Smooth muscle cell of the brain vasculature (primary cell): ENCODE measurements around the gene SSBP2.
"Not testable (repeated sequence)": the region's sequence is repeated elsewhere in the genome, so short reads cannot be mapped to it uniquely, and the experiment has no call there.

Experiments
- DNase-seq: peaks from one replicate; pipeline ENCODE4 v3.0.0-alpha.2; 2012; ENCODE audit warnings: low read depth, low spot score

SSBP2 gene

DNA sequence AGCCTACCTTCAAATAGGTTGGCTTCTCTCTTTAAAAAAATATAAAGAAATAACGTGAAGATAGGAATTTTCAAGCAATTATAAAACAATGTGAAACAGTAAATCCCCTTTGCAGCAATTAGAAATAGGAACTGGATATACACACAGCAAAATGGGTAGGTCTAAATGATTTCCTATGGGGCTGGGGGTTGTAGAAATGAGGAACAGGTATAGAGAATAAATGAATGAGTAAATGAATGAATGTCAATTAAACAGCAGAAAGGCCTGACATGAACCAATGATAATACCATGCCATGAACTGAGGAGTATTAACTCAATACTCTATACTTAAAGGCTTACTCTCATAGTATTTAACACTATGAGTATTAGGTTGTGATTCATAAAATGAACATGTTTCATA is 21.6 kb downstream of the SSBP2 start:
- DNase-seq: no peak

DNA sequence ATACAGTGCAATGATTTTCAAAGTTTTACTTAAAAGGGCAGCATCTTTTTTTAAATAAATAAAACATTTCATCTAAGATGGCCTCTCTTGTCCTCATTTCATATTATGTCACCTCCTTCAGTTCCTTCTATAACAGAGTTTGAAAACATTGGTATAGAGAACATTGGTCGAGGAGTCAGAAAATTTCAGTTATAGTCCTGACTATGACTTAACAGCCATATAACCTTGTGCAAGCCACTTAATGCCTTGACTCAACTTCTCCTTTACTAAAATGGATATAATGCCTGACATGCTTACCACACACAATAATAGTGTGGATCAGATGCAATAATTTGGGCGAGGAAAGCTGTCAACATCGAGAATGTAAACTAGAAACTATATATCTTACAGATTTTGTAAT is 22.6 kb downstream of the SSBP2 start:
- DNase-seq: no peak

GRCh38 chr5:81726297-81726696 is 24.6 kb downstream of the SSBP2 start:
- DNase-seq: no peak

DNA sequence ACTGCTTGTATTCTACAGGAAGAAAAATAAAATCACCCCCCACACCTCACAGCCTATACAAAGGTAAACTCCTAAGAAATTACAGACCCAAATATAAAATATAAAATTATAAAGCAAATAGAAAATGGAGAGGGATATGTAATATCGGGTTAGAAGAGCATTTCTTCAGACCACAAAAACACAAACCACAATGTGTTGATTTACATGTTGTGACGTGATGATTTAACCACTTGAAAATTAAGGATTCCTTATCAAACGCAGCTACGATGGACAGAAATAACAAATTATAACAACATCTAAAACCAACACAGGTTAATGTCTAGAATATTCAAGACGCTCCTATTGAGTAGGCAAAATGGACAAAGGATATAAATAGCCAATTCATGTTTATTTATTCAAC is 26.3 kb downstream of the SSBP2 start:
- no peak for DNase-seq

GRCh38 chr5:81724108-81724507 is 26.8 kb downstream of the SSBP2 start:
- DNase-seq: no peak

GRCh38 chr5:81721049-81721448 is 29.8 kb downstream of the SSBP2 start:
- DNase-seq: no peak

DNA sequence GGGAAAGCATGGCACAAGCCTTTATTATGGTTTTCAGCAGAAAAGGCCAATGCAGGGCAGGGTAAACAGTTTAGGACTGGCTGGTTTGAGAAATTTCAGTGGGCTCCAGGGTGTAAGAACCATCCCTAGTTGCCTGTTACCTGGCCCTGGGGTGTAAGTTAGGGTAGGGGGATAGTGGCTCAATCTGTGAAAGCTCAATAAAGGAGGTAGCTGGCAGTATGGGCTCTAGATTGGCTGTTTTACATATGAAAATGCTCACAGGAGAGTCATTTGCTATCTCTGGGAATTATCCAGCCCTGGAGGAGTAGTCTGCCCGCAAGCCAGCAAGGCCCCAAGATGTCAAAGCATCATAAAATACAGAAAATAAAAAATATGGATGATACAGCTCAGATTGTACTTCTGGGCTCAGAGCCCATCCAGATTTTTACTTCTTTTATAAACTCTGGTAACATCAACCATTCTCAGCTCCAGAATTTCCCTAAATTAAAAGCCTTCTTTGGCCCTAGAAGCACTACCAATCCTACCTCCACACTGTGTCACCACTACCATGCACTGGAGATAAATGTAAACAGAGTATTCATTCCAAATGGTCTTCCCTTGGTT is 31.1 kb downstream of the SSBP2 start:
- no peak for DNase-seq

DNA sequence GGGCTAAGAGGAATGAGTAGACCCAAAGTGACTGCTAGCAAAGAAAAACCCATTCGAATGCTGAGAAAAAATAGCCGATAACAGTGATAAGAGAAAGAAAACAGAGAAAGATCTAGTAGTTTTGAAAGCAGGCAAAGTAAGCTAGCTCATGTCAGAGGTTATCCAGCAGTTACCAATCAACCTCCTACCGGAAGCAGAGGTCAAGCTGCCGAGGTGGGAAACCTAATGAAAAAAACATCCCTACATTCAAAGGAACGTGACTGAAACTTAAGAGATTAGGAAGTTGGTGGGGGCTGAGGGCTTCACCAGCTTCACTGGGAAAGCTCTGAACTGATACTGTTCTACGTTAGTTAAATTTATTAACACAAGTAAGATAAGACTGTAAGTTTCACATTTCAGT is 32.6 kb downstream of the SSBP2 start:
- DNase-seq: no peak

DNA sequence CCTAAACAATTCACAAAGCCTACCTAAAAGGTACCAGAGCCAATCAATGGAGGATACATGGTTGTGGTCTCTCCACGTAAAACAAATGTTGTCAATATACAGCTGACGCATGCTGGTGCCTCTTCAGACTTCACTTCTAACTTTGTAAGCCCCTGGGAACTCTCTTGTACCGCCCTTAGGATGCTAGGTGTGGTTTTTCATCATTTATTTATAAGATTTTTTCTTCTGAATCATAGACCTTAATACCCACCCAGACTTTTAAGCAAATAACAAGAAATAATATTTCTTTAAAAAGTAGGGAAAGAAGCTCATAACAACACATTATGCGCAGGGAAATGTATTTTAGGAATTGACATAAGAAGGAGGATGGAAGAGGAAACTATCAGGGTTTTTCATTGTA is 33.0 kb downstream of the SSBP2 start:
- DNase-seq: no peak

DNA sequence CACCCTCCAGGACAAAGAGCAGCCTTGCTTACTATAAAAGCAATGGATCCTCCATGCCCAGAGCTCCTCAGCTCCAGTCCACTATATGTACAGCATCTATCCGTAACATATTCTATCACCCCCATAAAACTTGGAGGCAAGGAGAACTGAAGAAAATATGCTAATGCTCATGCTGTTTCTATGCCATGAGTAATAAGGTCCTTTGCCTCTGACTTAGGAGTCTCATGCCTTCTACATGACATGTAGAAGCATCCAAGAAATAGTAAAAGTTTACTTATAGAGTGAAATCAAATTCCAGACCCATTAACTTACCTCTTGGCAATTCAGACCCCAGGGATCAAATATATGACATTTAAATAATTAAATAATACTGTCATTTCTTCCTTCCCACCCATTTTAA is 33.7 kb downstream of the SSBP2 start:
- DNase-seq: no peak

- DNase-seq: not testable (repeated sequence)
These were observed 36.8 kb downstream of the SSBP2 start for GRCh38 chr5:81714076-81714475.

DNA sequence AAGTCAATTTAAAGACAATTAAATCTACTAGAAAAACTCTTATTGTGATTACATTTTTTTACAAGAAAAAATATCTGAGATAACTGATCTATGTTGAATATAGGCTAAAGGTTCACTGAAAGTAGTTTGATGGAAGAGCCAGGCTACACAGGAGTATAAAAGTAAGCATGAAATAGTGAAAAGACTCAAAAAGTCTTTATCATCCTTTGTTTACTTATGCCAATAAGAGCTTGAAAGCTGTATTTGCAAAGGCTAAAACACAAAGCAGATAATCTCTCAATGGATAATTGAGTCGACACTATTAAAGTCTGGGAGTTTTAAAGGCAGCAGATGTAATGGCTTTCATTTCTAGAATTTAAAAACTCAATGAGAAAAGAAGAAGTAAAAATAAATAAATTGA is 42.0 kb downstream of the SSBP2 start:
- DNase-seq: no peak

- no peak for DNase-seq
These were observed 47.1 kb downstream of the SSBP2 start for GRCh38 chr5:81703840-81704239.

GRCh38 chr5:81700166-81700565 is 50.7 kb downstream of the SSBP2 start:
- no peak for DNase-seq

DNA sequence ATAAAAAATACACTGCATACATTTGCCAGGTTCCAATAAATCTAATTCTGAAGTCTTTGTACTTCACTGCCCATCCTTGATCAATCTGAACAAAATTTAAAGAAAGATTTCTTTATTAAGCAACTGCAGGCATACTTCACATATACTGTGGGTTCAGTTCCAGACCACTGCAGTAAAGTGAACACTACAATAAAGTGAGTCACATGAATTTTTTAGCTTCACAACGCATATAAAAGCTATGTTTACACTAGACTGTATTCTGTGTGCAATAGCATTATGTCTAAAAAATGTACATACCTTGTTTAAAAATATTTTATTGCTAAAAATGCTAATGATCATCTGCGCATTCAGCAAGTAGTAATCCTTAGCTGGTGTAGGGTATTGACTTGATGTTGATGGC is 52.1 kb downstream of the SSBP2 start:
- no peak for DNase-seq

DNA sequence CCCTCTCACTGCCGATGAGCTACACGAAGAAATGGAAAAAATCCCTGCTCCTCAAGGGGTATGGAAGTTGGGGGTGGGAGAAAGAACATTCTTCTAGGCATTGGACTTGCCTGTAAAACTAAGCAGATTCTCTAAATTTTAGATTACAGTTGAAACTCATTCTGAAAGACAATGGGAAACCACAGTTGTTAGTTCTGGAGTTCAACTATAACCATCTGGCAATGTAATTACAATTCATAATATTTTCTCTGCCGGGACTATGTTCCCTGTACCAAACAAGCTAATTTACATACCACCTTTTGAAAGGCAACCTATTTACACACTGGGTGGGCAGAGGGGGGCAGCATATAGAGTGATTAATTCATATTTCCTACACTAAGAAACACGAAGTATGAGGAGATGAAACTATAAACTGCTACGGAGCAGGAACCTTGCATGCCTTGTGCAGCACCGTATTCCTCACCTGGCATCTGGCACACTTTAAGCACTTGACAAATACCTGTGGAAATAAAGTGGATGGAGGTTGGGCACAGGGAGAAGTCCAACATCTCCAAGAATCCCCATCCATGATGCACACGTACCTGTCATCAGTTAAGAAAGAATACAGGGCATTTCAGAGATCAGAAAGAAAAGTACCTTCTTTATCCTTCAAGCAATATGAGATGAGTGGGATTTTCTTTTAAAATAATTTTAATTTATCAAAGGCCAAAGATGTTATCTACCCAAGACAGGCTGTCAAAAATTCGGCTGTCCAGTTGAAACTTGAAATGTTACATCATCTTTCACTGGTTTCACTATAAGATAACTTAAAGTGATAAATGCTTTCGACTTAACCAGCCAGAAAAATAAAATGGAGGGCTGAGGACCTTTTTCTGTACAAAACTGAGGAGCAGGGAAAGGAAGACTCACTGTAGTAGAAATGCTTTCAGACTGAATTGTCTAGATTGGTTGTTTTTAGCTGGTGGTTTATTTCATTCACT is 54.2 kb downstream of the SSBP2 start:
- DNase-seq: no peak

GRCh38 chr5:81694726-81695125 is 56.2 kb downstream of the SSBP2 start:
- DNase-seq: no peak

DNA sequence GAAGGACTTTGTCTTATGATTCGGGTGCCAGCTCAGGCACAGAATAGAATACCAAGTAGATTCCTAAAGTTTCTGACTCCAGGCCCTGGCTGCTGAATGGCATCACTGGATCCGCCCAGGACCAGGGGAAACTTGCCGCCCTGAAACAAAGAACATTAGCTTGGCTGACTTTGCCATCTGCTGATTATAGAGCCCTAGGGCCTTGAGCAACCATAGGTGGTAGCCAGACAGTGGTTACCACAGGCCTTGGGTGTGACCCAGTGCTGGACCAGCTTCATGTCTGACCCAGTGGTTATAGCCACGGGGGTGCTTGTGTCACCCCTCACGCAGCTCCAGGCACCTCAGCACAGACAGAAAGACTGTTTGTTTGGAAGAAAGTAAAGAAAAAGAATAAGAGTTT is 62.7 kb downstream of the SSBP2 start:
- no peak for DNase-seq

GRCh38 chr5:81687292-81687691 is 63.6 kb downstream of the SSBP2 start:
- no peak for DNase-seq

DNA sequence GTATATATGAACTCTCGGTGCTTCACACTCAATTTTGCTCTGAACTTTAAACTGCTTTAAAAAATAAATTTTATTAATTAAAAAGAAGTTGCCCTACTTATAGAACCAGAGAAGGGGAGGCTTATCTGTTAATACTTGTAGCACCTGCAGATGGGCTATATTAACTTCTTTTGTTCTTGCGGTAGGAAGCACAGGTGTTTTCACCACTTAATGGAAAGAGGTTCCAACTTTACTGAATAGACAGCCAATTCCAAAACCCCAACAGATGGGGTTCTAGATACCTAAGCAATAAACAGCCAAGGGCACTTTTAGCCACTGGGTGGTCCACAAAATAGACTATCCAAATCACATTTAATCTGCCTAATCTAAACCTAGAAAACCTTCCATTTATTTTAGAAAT is 65.4 kb downstream of the SSBP2 start:
- DNase-seq: no peak

DNA sequence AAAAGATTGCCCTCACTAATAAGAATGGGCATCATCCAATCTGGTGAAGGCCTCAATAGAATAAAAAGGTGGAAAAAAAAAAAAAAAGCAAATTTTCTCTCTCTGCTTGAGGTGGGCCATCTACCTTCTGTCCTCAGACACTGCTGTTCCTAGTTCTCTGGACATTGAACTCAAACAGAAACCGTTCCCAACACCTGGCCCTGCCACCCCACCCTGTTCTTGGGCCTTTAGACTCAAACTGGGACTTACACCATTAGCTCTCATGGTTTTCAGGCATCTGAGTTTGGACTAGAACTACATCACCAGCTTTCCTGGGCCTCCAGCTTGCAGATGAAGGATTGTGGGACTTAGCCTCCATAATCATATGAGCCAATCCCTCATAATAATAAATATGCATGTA is 71.0 kb downstream of the SSBP2 start:
- no peak for DNase-seq

GRCh38 chr5:81675420-81675819 is 75.5 kb downstream of the SSBP2 start:
- no peak for DNase-seq

- no peak for DNase-seq
These were observed 85.1 kb downstream of the SSBP2 start for GRCh38 chr5:81665795-81666194.
